Smooth muscle cell of trachea (primary cell): ENCODE measurements around the gene HUNK. TPM values are rescaled to one million over a fixed set of nuclear protein-coding genes. Genes with fewer than 3 reads are reported as not detected.

Experiments
- total RNA-seq: library from RNA; depleted of rRNA; stranded (reverse); fragments of >200 nt; gene quantifications from 2 replicates; pipeline ENCODE4 v1.2.1, GENCODE V29; 2014

The HUNK gene
- not detected in 2 replicates for total RNA-seq

GRCh38 chr21:31872452-31873274 is at the start of gene HUNK:
HUNK (plus strand) TSS chr21:31873020; CDS start chr21:31873675, 655 bp downstream.

Other genes with a start within 250 kb of the HUNK start
- 235 and 400 TPM in 2 replicates for gene SOD1, start 213.3 kb upstream of the HUNK start, total RNA-seq
- gene SCAF4, start 140.9 kb upstream of the HUNK start, total RNA-seq: 5.6 and 8.3 TPM in 2 replicates